ENCODE results near the gene SORCS2.
A peak's percentile ranks its signal among the peaks of the same experiment; 100 is the strongest.

Gene SORCS2

DNA sequence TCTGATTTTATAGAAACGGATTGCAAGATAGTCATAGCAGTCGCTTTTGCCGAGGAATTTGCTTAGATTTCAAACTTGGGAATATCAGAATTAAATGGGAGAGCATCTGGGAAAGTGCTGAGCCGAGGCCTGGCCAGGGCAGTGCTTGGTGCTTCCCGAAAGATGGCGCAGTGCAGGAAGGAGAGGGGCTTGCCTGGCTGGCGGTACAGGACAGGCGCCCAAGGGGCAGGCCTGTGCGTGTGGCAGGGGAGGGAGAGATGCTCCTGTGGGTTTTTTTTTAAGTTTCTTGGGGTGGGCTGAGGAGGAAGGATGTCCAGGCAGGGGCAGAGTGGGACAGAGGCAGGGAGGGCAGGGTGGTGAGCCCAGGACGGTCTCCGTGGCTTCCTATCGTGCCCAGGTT, 506.2 kb downstream of the SORCS2 start:
- no peak overlapping the region for H3K4me3 ChIP-seq (ENCODE audit: low read depth, low read length)
- TF ChIP-seq, protein P1, sequence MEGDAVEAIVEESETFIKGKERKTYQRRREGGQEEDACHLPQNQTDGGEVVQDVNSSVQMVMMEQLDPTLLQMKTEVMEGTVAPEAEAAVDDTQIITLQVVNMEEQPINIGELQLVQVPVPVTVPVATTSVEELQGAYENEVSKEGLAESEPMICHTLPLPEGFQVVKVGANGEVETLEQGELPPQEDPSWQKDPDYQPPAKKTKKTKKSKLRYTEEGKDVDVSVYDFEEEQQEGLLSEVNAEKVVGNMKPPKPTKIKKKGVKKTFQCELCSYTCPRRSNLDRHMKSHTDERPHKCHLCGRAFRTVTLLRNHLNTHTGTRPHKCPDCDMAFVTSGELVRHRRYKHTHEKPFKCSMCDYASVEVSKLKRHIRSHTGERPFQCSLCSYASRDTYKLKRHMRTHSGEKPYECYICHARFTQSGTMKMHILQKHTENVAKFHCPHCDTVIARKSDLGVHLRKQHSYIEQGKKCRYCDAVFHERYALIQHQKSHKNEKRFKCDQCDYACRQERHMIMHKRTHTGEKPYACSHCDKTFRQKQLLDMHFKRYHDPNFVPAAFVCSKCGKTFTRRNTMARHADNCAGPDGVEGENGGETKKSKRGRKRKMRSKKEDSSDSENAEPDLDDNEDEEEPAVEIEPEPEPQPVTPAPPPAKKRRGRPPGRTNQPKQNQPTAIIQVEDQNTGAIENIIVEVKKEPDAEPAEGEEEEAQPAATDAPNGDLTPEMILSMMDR (conservative IDR thresholded peaks at IDR 0.05; ENCODE audit: low read depth, low read length): no peak
- no peak for DNase-seq (ENCODE audit: low read depth)

DNA sequence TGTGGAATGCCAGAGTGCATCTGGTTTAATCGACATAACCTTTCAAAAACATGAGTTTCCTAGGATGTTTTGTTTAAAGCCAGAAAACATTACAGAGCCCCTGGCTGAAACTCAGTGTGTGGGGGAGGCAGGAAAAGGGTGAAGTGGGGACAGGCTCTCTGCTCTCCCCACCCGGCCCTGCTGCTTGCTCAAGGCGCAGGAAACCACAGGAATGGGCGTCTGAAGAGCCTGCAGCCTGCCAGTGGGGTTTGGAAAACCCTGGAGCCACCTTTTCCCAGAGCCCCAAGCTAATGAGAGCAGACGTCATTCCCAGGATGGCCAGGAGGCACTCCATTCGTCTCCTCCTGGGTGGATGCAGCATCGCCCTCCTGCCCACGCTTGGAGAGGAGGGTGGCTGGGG, 506.7 kb downstream of the SORCS2 start:
- H3K4me3 ChIP-seq (ENCODE audit: low read depth, low read length): no peak overlapping the region
- TF ChIP-seq, protein P1 (conservative IDR thresholded peaks at IDR 0.05; ENCODE audit: low read depth, low read length): no peak
- peak; percentile 74 for DNase-seq (ENCODE audit: low read depth)

- no peak overlapping the region for H3K4me3 ChIP-seq (ENCODE audit: low read depth, low read length)
- TF ChIP-seq, protein P1 (conservative IDR thresholded peaks at IDR 0.05; ENCODE audit: low read depth, low read length): no peak
- DNase-seq (ENCODE audit: low read depth): no peak
These were observed 507.5 kb downstream of the SORCS2 start for GRCh38 chr4:7699825-7700224.

DNA sequence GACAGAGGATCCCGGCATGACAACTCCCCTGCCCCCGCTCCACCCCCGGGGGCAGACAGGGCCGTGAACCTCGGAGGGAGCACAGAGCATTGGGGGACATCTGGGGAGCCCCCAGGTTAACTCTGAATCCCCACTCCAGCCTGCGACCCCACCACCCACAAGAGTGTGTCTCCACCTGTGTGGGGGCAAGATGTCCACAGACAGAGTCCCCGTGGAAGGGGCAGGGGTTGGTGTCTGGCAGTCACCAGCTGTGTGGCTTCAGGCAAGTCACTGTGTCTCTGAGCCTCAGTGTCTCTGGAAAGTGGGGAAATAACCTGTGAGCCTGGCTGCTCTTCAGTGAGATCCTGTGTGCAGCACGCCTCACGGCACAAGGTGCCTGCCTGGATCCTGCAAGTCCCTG, 508.3 kb downstream of the SORCS2 start:
- TF ChIP-seq, protein P1 (conservative IDR thresholded peaks at IDR 0.05; ENCODE audit: low read depth, low read length): no peak
- no peak for DNase-seq (ENCODE audit: low read depth)
- no peak overlapping the region for H3K4me3 ChIP-seq (ENCODE audit: low read depth, low read length)

DNA sequence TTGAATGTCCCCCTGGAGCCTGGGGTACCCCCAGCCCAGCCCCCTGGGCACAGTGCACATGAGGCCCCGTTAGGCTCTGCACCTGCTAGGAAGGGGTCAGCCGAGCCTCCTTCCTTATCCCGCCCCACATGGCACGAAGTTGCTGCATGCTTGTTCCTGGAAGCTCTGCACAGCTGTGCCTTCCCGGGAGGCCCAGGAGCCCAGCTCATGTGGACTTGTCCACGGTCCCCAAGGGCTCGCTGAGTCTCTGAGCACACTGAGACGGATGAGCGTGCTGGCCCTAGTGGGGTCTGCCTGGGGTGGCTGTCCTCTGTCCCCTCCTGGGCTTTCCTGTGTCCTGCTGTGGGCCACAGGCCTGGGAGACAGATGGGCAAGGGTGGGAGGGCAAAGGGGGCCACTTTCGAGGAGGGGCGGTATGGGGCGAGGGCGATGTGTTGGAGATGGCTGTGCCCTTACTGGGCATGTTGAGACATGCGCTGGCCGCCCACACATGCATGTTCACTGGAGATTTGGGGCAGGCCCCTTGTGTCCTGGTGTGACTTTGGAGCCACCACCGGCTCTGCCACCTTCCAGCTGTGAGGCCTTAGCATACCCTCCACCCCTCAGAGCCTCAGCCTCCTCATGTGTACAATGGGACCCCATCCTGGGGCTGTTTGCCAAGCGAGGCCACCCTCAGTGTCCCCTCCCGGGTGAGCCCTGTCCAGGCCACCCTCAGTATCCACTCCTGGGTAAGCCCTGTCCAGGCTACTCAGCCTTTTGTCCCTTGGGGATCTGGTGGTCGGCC, 509.7 kb downstream of the SORCS2 start:
- no peak overlapping the region for H3K4me3 ChIP-seq (ENCODE audit: low read depth, low read length)
- TF ChIP-seq, protein P1 (conservative IDR thresholded peaks at IDR 0.05; ENCODE audit: low read depth, low read length): no peak
- no peak for DNase-seq (ENCODE audit: low read depth)

DNA sequence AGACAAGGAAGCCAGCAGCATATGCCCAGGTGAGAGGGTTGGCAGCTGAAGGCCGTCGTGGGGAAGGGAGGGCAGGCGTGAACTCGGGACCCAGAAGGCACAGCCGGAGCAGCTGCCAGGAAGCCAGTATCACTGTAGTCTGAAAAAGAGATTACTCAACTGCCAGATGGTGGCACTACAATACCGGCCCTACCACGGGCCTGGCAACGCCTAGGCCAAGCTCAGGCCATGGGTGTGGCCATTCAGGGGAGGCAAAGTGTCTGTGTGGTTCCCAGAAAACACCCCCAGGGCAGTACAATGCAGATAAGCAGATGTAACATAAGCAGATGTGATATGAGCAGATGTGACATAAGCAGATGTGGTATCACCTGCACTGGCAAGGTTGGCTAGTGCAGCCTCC, 511.4 kb downstream of the SORCS2 start:
- H3K4me3 ChIP-seq (ENCODE audit: low read depth, low read length): no peak overlapping the region
- TF ChIP-seq, protein P1 (conservative IDR thresholded peaks at IDR 0.05; ENCODE audit: low read depth, low read length): no peak
- no peak for DNase-seq (ENCODE audit: low read depth)

- no peak overlapping the region for H3K4me3 ChIP-seq (ENCODE audit: low read depth, low read length)
- TF ChIP-seq, protein P1 (conservative IDR thresholded peaks at IDR 0.05; ENCODE audit: low read depth, low read length): no peak
- no peak for DNase-seq (ENCODE audit: low read depth)
These were observed 511.8 kb downstream of the SORCS2 start for GRCh38 chr4:7704091-7704490.

Data from choroid plexus epithelial cell (primary cell).